Erythroblast (primary cell): ENCODE data around the gene KCND3.

Source experiments
- GATA1 ChIP-seq: IDR thresholded peaks from 2 replicates; pipeline ENCODE4 v1.6.1; 2011; ENCODE audit warnings: low read depth, mild to moderate bottlenecking, control low read depth, low read length, moderate library complexity
- POLR2A ChIP-seq: IDR thresholded peaks from 2 replicates; pipeline ENCODE4 v1.6.1; 2011; ENCODE audit warnings: mild to moderate bottlenecking, low read length

DNA sequence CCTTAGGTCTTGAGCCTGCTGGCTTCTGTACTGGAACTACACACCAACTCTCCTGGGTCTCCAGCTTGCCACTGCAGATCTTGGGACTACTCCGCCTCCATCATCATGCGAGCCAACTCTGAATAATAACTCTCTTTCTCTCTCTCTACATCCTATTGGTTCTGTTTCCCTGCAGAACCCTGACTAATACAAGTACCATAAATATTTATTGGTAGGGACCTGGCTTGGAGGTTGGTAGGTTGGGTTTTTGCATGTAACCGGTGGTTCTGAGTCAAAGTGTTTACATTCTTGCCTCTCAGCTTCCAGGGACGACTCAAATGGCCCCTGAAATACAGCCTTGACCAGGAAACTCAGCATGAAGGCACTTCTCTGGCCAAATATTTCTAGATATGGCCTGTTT lies 110.4 kb downstream of the KCND3 start:
- TF ChIP-seq GATA1 (no peak), POLR2A (no peak)
